ENCODE results near the gene GGA1.

Gene GGA1

GRCh38 chr22:37610480-37611129 lies 2.0 kb downstream of the GGA1 start:
- peaks cover 11% of the 10 kb centered on the region for H3K36me3 ChIP-seq (ENCODE audit: control insufficient read depth, insufficient read depth, low read length)
- H3K9ac ChIP-seq (ENCODE audit: low read length), result no peak overlapping the region
- peaks cover 8% of the 10 kb centered on the region for H3K4me1 ChIP-seq (ENCODE audit: control insufficient read depth, insufficient read depth, low read length)
- no peaks in the 10 kb centered on the region for H3K9me3 ChIP-seq (ENCODE audit: control insufficient read depth, insufficient read depth, low read depth, low read length)
- no peak overlapping the region; the same call in 1 of the 2 replicates for H3K4me3 ChIP-seq (ENCODE audit: low read depth, low read length)
- no peaks in the 10 kb centered on the region for H3K27me3 ChIP-seq (ENCODE audit: control insufficient read depth, insufficient read depth, low read length)
- no peak overlapping the region for H3K27ac ChIP-seq (ENCODE audit: low read depth, low read length)

DNA sequence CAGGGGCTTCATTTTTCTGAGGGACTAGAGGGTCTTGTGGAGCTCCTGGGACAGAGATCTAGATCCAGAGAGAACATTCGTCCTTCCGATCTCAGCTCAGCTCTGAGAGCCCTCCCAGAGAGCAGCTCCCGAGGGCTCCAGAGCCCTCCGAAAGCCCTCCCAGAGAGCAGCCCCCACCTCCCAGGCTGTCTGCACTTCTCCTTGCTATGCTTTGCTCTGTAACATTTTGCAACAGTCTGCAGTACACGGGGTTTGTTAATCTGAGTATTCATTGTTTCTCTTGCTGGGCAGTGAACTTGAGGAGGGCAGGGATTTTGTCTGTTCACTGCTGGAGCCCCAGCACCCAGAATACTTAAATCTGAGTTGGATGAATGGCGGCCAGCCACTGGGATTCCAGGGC lies 2.6 kb downstream of the GGA1 start:
- Histone ChIP-seq H3K27ac (ENCODE audit: low read depth, low read length) (no peak overlapping the region), H3K4me1 (ENCODE audit: control insufficient read depth, insufficient read depth, low read length) (peaks cover 8% of the 10 kb centered on the region), H3K27me3 (ENCODE audit: control insufficient read depth, insufficient read depth, low read length) (no peaks in the 10 kb centered on the region), H3K4me3 (ENCODE audit: low read depth, low read length) (no peak overlapping the region), H3K9me3 (ENCODE audit: control insufficient read depth, insufficient read depth, low read depth, low read length) (no peaks in the 10 kb centered on the region), H3K36me3 (ENCODE audit: control insufficient read depth, insufficient read depth, low read length) (peaks cover 14% of the 10 kb centered on the region), H3K9ac (ENCODE audit: low read length) (no peak overlapping the region)

GRCh38 chr22:37616201-37617083 lies 7.8 kb downstream of the GGA1 start:
- Histone ChIP-seq H3K4me3 (ENCODE audit: low read depth, low read length) (no peak overlapping the region), H3K27ac (ENCODE audit: low read depth, low read length) (no peak overlapping the region), H3K9me3 (ENCODE audit: control insufficient read depth, insufficient read depth, low read depth, low read length) (no peaks in the 10 kb centered on the region), H3K36me3 (ENCODE audit: control insufficient read depth, insufficient read depth, low read length) (peaks cover 58% of the 10 kb centered on the region), H3K27me3 (ENCODE audit: control insufficient read depth, insufficient read depth, low read length) (no peaks in the 10 kb centered on the region), H3K9ac (ENCODE audit: low read length) (no peak overlapping the region), H3K4me1 (ENCODE audit: control insufficient read depth, insufficient read depth, low read length) (no peaks in the 10 kb centered on the region)

DNA sequence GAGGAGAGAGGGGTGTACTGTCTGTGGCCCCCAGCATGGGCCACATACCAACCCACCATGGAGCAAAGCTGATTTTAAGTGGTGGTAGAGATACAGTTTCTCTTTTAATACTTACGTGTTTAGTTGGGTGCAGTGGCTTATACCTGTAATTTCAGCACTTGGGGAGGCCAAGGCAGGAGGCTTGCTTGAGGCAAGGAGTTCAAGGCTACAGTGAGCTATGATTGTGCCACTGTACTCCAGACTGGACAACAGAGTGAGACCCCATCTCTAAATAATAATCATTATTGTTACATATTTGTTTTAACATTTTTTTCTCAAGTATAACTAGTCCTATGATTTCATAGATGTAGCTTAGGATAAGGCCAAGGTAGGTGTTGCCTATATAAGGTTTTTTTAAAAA lies 8.8 kb downstream of the GGA1 start:
- H3K27me3 ChIP-seq (ENCODE audit: control insufficient read depth, insufficient read depth, low read length), result no peaks in the 10 kb centered on the region
- H3K27ac ChIP-seq (ENCODE audit: low read depth, low read length), result no peak overlapping the region
- no peak overlapping the region for H3K4me3 ChIP-seq (ENCODE audit: low read depth, low read length)
- H3K4me1 ChIP-seq (ENCODE audit: control insufficient read depth, insufficient read depth, low read length), result no peaks in the 10 kb centered on the region
- H3K36me3 ChIP-seq (ENCODE audit: control insufficient read depth, insufficient read depth, low read length), result peaks cover 60% of the 10 kb centered on the region
- no peak overlapping the region for H3K9ac ChIP-seq (ENCODE audit: low read length)
- no peaks in the 10 kb centered on the region for H3K9me3 ChIP-seq (ENCODE audit: control insufficient read depth, insufficient read depth, low read depth, low read length)

DNA sequence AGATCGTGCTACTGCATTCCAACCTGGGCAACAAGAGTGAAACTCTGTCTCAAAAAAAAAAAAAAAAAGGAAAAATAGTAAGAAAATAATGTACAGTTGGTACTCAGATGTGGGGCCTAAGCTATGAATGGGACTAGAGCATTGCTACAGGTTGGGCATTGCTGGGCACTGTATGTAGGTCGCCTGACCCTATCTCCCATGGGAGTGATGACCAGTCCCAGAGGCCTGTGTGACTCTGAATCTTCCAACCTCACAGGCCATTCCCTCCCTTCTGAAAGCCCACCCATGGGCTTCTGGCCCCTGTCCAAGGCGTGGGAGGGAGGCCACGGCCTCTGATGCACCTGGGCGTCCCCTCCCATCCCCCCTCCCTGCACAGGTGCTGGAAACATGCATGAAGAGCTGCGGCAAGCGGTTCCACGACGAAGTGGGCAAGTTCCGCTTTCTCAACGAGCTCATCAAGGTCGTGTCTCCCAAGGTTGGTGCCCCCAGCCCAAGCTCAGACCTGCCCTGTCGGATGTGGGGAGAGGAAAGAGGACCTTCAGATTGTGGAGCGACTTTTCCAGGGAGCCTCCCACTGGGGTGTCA lies 9.5 kb downstream of the GGA1 start:
- H3K27me3 ChIP-seq (ENCODE audit: control insufficient read depth, insufficient read depth, low read length), result no peaks in the 10 kb centered on the region
- no peak overlapping the region for H3K4me3 ChIP-seq (ENCODE audit: low read depth, low read length)
- H3K9ac ChIP-seq (ENCODE audit: low read length), result no peak overlapping the region
- H3K36me3 ChIP-seq (ENCODE audit: control insufficient read depth, insufficient read depth, low read length), result peaks cover 65% of the 10 kb centered on the region
- H3K27ac ChIP-seq (ENCODE audit: low read depth, low read length), result no peak overlapping the region
- no peaks in the 10 kb centered on the region for H3K9me3 ChIP-seq (ENCODE audit: control insufficient read depth, insufficient read depth, low read depth, low read length)
- no peaks in the 10 kb centered on the region for H3K4me1 ChIP-seq (ENCODE audit: control insufficient read depth, insufficient read depth, low read length)

- H3K36me3 ChIP-seq (ENCODE audit: control insufficient read depth, insufficient read depth, low read length), result peaks cover 69% of the 10 kb centered on the region
- peaks cover under 1% of the 10 kb centered on the region; the same call in 1 of the 2 replicates for H3K4me1 ChIP-seq (ENCODE audit: control insufficient read depth, insufficient read depth, low read length)
- H3K27ac ChIP-seq (ENCODE audit: low read depth, low read length), result no peak overlapping the region
- H3K9me3 ChIP-seq (ENCODE audit: control insufficient read depth, insufficient read depth, low read depth, low read length), result no peaks in the 10 kb centered on the region
- H3K9ac ChIP-seq (ENCODE audit: low read length), result no peak overlapping the region
- H3K4me3 ChIP-seq (ENCODE audit: low read depth, low read length), result no peak overlapping the region
- no peaks in the 10 kb centered on the region for H3K27me3 ChIP-seq (ENCODE audit: control insufficient read depth, insufficient read depth, low read length)
Observed at GRCh38 chr22:37618674-37619073, 10.0 kb downstream of the GGA1 start.

- Histone ChIP-seq H3K9me3 (ENCODE audit: control insufficient read depth, insufficient read depth, low read depth, low read length) (no peaks in the 10 kb centered on the region), H3K36me3 (ENCODE audit: control insufficient read depth, insufficient read depth, low read length) (peaks cover 69% of the 10 kb centered on the region), H3K4me3 (ENCODE audit: low read depth, low read length) (no peak overlapping the region), H3K27ac (ENCODE audit: low read depth, low read length) (no peak overlapping the region), H3K27me3 (ENCODE audit: control insufficient read depth, insufficient read depth, low read length) (no peaks in the 10 kb centered on the region), H3K4me1 (ENCODE audit: control insufficient read depth, insufficient read depth, low read length) (peaks cover 3% of the 10 kb centered on the region; the same call in 1 of the 2 replicates), H3K9ac (ENCODE audit: low read length) (no peak overlapping the region)
Observed at GRCh38 chr22:37619991-37620390, 11.4 kb downstream of the GGA1 start.

DNA sequence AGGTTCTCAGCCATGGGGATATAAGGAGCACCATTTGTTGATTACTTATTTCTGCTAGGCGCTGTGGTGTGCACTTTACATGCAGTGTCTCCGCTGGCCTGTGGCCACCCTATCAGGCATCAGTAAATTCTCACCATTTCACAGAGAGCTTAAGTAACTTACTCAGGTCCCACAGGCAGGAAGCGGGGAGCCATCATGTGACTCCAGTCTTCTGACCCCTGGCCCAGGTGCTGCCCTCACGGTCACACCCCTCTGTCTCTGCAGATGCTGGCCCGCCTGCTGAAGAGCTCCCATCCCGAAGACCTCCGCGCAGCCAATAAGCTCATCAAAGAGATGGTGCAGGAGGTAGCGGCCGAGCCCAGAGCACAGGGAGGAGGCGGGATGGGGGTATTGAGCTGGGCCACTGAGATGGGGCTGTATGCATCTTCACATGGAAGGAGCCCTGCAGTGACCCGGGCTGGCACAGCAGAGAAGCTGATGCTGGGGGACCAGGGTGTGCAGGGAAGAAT lies 12.8 kb downstream of the GGA1 start:
- H3K27ac ChIP-seq (ENCODE audit: low read depth, low read length), result no peak overlapping the region
- H3K4me3 ChIP-seq (ENCODE audit: low read depth, low read length), result no peak overlapping the region
- H3K27me3 ChIP-seq (ENCODE audit: control insufficient read depth, insufficient read depth, low read length), result no peaks in the 10 kb centered on the region
- peaks cover 3% of the 10 kb centered on the region; the same call in 1 of the 2 replicates for H3K4me1 ChIP-seq (ENCODE audit: control insufficient read depth, insufficient read depth, low read length)
- no peak overlapping the region for H3K9ac ChIP-seq (ENCODE audit: low read length)
- peaks cover 76% of the 10 kb centered on the region for H3K36me3 ChIP-seq (ENCODE audit: control insufficient read depth, insufficient read depth, low read length)
- no peaks in the 10 kb centered on the region for H3K9me3 ChIP-seq (ENCODE audit: control insufficient read depth, insufficient read depth, low read depth, low read length)

- H3K9ac ChIP-seq (ENCODE audit: low read length), result no peak overlapping the region
- peaks cover 74% of the 10 kb centered on the region for H3K36me3 ChIP-seq (ENCODE audit: control insufficient read depth, insufficient read depth, low read length)
- H3K4me1 ChIP-seq (ENCODE audit: control insufficient read depth, insufficient read depth, low read length), result peaks cover 3% of the 10 kb centered on the region; the same call in 1 of the 2 replicates
- H3K27ac ChIP-seq (ENCODE audit: low read depth, low read length), result no peak overlapping the region
- no peaks in the 10 kb centered on the region for H3K9me3 ChIP-seq (ENCODE audit: control insufficient read depth, insufficient read depth, low read depth, low read length)
- no peak overlapping the region for H3K4me3 ChIP-seq (ENCODE audit: low read depth, low read length)
- no peaks in the 10 kb centered on the region for H3K27me3 ChIP-seq (ENCODE audit: control insufficient read depth, insufficient read depth, low read length)
Observed at GRCh38 chr22:37623075-37624016, 14.7 kb downstream of the GGA1 start.

- Histone ChIP-seq H3K9ac (ENCODE audit: low read length) (no peak overlapping the region), H3K9me3 (ENCODE audit: control insufficient read depth, insufficient read depth, low read depth, low read length) (no peaks in the 10 kb centered on the region), H3K4me3 (ENCODE audit: low read depth, low read length) (no peak overlapping the region), H3K36me3 (ENCODE audit: control insufficient read depth, insufficient read depth, low read length) (peaks cover 74% of the 10 kb centered on the region), H3K27me3 (ENCODE audit: control insufficient read depth, insufficient read depth, low read length) (no peaks in the 10 kb centered on the region), H3K4me1 (ENCODE audit: control insufficient read depth, insufficient read depth, low read length) (peaks cover 3% of the 10 kb centered on the region; the same call in 1 of the 2 replicates), H3K27ac (ENCODE audit: low read depth, low read length) (no peak overlapping the region)
Observed at GRCh38 chr22:37624017-37624365, 15.4 kb downstream of the GGA1 start.

Measured in HUES6 (cell line).